ENCODE measurements around the gene LACRT.

Gene LACRT

GRCh38 chr12:54631988-54632728 is 2.5 kb downstream of the LACRT start:
- no peak for DNase-seq

- DNase-seq: no peak
These were observed 3.1 kb downstream of the LACRT start for GRCh38 chr12:54631551-54631950.

- no peak for DNase-seq
These were observed 4.8 kb downstream of the LACRT start for GRCh38 chr12:54629925-54630324.

GRCh38 chr12:54628186-54628846 is 6.4 kb downstream of the LACRT start:
- DNase-seq: no peak

- DNase-seq: no peak
These were observed 7.4 kb downstream of the LACRT start for GRCh38 chr12:54627304-54627703.

GRCh38 chr12:54625598-54625997 is 9.1 kb downstream of the LACRT start:
- no peak for DNase-seq

- DNase-seq: no peak
These were observed 10.1 kb downstream of the LACRT start for GRCh38 chr12:54624315-54625279.

GRCh38 chr12:54622463-54623183 is 12.1 kb downstream of the LACRT start:
- DNase-seq: no peak

GRCh38 chr12:54616933-54617680 is 17.6 kb downstream of the LACRT start:
- no peak for DNase-seq

- DNase-seq: no peak
These were observed 22.4 kb downstream of the LACRT start for GRCh38 chr12:54612225-54612750.

GRCh38 chr12:54611715-54612149 is 23.0 kb downstream of the LACRT start:
- DNase-seq: no peak

- DNase-seq: no peak
These were observed 25.9 kb downstream of the LACRT start for GRCh38 chr12:54608769-54609168.

GRCh38 chr12:54608156-54608555 is 26.5 kb downstream of the LACRT start:
- no peak for DNase-seq

- no peak for DNase-seq
These were observed 28.1 kb downstream of the LACRT start for GRCh38 chr12:54606556-54606955.

GRCh38 chr12:54605138-54605970 is 29.3 kb downstream of the LACRT start:
- no peak for DNase-seq

GRCh38 chr12:54604436-54604835 is 30.3 kb downstream of the LACRT start:
- DNase-seq: no peak

GRCh38 chr12:54603872-54604271 is 30.8 kb downstream of the LACRT start:
- DNase-seq: no peak

GRCh38 chr12:54603173-54603814 is 31.4 kb downstream of the LACRT start:
- DNase-seq: no peak

- no peak for DNase-seq
These were observed 32.0 kb downstream of the LACRT start for GRCh38 chr12:54602661-54603060.

- no peak for DNase-seq
These were observed 32.9 kb downstream of the LACRT start for GRCh38 chr12:54601841-54602240.

Data from NCI-H1105 (cell line).